Peyer's patch (tissue), 4 donors: Measurements from ENCODE around the gene PHACTR3. TPM values are rescaled to one million over a fixed set of nuclear protein-coding genes. Genes with fewer than 3 reads are reported as not detected.

ENCODE experiments used
- DNase-seq, 3 donors: peaks; one replicate each; pipeline ENCODE4 v3.0.0-alpha.2; 2017 to 2019
- H3K27ac ChIP-seq, 4 donors: fragments of 200-600 bp; sonication (generic); one replicate each; pipeline ENCODE4 v1.5.1; 2016 to 2019
- H3K27me3 ChIP-seq, 2 donors: fragments of 200-600 bp; sonication (generic); one replicate each; pipeline ENCODE4 v1.5.1; 2019
- H3K36me3 ChIP-seq, 3 donors: fragments of 200-600 bp; sonication (generic); one replicate each; pipeline ENCODE4 v1.5.1; 2016 to 2019
- H3K4me1 ChIP-seq, 4 donors: fragments of 200-600 bp; sonication (generic); one replicate each; pipeline ENCODE4 v1.5.1; 2016 to 2019
- H3K4me3 ChIP-seq, 4 donors: fragments of 200-600 bp; sonication (generic); 1 replicate in 3 of 4; 2 replicates in 1 of 4; pipeline ENCODE4 v1.5.1; 2016 to 2019; ENCODE audit warnings: mild to moderate bottlenecking in 1 of 4
- H3K9me3 ChIP-seq, 4 donors: fragments of 200-600 bp; sonication (generic); one replicate each; pipeline ENCODE4 v1.5.1; 2016 to 2019; ENCODE audit warnings: mild to moderate bottlenecking in 1 of 4
- POLR2A ChIP-seq, 2 donors: fragments of 450-650 bp; IDR thresholded peaks; one replicate each; pipeline ENCODE4 v1.5.1; 2017; ENCODE audit warnings: antibody characterized with exemption in 2 of 2, mild to moderate bottlenecking in 2 of 2, moderate library complexity in 2 of 2
- total RNA-seq, 4 donors: library from RNA; depleted of rRNA; stranded (reverse); fragments of >200 nt; gene quantifications; one replicate each; pipeline ENCODE4 v1.1.0, GENCODE V29; 2016
- TF ChIP-seq, protein P1 (sequence below), 6 experiments: fragments of 450-650 bp in 4 of 6; fragments of 200-600 bp in 2 of 6; sonication (generic) in 1 of 6; IDR thresholded peaks; one replicate each; pipeline ENCODE4 v1.5.1; 2017 to 2019; ENCODE audit warnings: antibody characterized with exemption in 6 of 6, mild to moderate bottlenecking in 3 of 6, moderate library complexity in 1 of 6

The PHACTR3 gene
- total RNA-seq, 4 donors from 2014 or later = 14.9 to 31.5 (median 22.9) TPM

DNA sequence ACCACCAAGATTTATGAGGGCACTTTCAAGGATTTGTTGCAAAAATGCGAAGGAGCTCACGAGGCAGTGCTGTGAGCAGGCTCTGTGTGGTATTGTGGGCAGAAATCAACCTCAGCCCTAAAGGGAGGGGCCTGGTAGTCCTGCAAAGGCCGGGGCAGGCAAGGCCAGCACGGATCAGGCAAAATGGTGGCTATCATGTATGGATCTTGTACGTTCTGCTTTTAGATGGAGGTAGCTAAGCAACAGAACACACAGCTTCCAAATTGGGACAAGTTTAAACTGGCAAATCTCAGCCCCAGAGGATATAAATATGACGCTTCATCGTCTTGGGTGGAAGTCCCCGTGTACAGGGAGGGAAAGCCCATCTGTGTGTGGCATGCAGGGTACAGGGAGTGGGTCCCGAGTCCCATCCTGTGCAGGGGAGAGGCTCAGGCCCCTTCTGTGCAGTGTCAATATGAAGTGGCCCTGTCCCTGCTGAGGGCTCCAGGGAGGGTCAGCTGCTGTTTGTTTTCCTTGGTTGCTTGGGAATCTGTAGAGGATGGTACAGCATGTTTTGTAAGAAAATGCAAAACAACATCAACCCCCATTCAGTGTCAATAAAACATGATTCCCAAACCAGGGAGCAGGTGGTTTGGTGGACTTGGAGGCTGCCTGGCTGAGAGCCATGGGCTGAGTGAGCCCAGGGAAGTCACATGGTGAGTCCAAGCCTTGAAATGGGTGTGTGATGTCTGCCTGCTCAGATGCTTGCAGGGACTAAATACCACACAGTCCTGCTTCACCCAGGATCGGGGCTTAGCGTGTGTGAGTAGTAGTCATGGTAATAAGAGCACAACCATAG is 216.1 kb downstream of the PHACTR3 start:
- H3K4me3 ChIP-seq = no peak overlapping the region
- DNase-seq = peak; percentile 13 to 74 (median 68)
- peaks cover 0 to 28% (median 4%) of the 10 kb centered on the region in 4 donors for H3K4me1 ChIP-seq
- no peaks in the 10 kb centered on the region for H3K9me3 ChIP-seq
- no peaks in the 10 kb centered on the region for H3K36me3 ChIP-seq
- H3K27me3 ChIP-seq = no peaks in the 10 kb centered on the region
- no peak for TF ChIP-seq POLR2A (IDR thresholded peaks at IDR 0.05)
- TF ChIP-seq, protein P1, sequence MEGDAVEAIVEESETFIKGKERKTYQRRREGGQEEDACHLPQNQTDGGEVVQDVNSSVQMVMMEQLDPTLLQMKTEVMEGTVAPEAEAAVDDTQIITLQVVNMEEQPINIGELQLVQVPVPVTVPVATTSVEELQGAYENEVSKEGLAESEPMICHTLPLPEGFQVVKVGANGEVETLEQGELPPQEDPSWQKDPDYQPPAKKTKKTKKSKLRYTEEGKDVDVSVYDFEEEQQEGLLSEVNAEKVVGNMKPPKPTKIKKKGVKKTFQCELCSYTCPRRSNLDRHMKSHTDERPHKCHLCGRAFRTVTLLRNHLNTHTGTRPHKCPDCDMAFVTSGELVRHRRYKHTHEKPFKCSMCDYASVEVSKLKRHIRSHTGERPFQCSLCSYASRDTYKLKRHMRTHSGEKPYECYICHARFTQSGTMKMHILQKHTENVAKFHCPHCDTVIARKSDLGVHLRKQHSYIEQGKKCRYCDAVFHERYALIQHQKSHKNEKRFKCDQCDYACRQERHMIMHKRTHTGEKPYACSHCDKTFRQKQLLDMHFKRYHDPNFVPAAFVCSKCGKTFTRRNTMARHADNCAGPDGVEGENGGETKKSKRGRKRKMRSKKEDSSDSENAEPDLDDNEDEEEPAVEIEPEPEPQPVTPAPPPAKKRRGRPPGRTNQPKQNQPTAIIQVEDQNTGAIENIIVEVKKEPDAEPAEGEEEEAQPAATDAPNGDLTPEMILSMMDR (IDR thresholded peaks at IDR 0.05) = no peak
- H3K27ac ChIP-seq = peak overlapping the region in 1 of 4 donors; percentile 25

DNA sequence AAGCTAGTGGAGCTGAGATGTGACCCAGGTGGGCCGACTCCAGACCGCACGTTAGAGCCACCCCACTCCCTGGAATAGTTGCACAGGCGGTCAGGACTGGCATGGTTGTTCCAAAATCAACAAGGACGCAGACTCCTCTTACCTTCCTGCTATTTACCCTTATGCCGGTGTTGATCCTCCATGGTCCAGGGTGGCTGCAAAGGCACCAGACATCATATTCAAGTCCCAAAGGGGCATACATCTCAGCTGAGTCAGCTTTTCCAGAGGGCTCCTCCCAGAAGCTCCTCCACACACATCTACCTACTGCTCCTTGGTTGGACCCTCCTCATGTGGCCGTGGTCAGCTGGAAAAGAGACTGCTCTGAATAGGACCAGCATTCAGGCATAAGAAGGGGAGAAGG is 216.9 kb downstream of the PHACTR3 start:
- TF ChIP-seq, protein P1 (IDR thresholded peaks at IDR 0.05) = no peak
- TF ChIP-seq POLR2A (IDR thresholded peaks at IDR 0.05) = no peak

DNA sequence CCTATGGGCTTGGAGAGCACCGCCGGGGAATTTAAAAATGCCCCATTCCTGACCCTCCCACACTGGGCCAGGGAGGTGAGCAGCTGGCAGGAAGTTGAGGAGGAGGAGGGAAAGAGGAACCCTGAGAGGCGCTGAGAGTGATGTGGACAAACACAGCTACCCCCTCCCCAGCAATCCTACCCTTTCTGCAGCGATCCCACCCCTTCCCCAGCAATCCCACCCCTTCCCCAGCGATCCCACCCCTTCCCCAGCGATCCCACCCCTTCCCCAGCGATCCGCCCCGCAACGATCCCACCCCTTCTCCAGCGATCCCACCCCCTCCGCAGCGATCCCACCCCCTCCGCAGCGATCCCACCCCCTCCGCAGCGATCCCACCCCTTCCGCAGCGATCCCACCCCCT is 217.4 kb downstream of the PHACTR3 start:
- Histone ChIP-seq H3K9me3 (no peaks in the 10 kb centered on the region), H3K27ac (no peak overlapping the region), H3K27me3 (no peaks in the 10 kb centered on the region), H3K4me3 (no peak overlapping the region), H3K36me3 (no peaks in the 10 kb centered on the region), H3K4me1 (peaks cover 0 to 35% (median 6%) of the 10 kb centered on the region in 4 donors)
- no peak for DNase-seq
- TF ChIP-seq, protein P1 (IDR thresholded peaks at IDR 0.05) = no peak
- TF ChIP-seq POLR2A (IDR thresholded peaks at IDR 0.05) = no peak

More for the DNA sequence above, 216.9 kb downstream of the PHACTR3 start:
- H3K9me3 ChIP-seq = no peaks in the 10 kb centered on the region
- H3K27ac ChIP-seq = no peak overlapping the region
- DNase-seq = no peak
- no peaks in the 10 kb centered on the region for H3K27me3 ChIP-seq
- H3K36me3 ChIP-seq = no peaks in the 10 kb centered on the region
- H3K4me1 ChIP-seq = peaks cover 0 to 34% (median 6%) of the 10 kb centered on the region in 4 donors
- no peak overlapping the region for H3K4me3 ChIP-seq

DNA sequence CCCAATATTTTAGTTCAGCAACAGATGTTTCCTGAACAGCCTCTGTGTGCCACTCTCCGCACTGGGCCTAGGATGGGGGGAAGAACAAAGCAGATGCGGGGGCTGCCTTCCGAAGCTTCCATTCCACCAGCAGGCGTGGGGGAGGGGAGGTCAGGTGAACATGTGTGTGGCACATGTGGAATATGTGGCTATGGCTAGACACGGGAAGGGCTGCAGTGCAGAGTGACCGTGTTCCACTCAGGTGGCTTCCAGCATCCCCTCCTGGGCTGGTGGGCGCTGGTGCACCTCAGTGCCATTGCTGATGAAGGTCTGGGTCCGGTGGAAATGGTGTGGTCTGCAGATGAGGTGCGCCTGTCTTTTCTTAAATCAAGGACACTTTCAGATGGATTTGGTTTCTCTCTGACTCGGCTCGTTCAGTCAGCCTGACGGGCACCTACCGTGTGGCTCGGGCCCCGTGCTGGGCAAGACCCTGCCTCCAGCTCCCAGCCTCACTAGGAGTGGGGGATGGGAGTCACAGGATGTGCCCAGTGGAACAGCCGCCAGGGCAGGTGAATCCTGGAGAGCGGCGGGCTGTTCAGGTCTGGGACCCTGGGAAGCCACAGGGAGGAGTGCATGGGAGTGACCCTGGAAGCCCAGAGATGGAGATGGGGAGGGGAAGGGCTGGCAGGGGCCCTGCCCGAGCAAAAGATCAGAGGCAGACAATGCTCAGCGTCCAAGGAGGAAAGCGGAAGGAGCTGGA is 218.1 kb downstream of the PHACTR3 start:
- DNase-seq = peak in 1 of 3 donors; percentile 40
- Histone ChIP-seq H3K9me3 (no peaks in the 10 kb centered on the region), H3K27me3 (no peaks in the 10 kb centered on the region), H3K36me3 (no peaks in the 10 kb centered on the region), H3K4me1 (peaks cover 0 to 42% (median 9%) of the 10 kb centered on the region in 4 donors), H3K27ac (no peak overlapping the region), H3K4me3 (no peak overlapping the region)
- TF ChIP-seq, protein P1 (IDR thresholded peaks at IDR 0.05) = no peak
- TF ChIP-seq POLR2A (IDR thresholded peaks at IDR 0.05) = no peak

DNA sequence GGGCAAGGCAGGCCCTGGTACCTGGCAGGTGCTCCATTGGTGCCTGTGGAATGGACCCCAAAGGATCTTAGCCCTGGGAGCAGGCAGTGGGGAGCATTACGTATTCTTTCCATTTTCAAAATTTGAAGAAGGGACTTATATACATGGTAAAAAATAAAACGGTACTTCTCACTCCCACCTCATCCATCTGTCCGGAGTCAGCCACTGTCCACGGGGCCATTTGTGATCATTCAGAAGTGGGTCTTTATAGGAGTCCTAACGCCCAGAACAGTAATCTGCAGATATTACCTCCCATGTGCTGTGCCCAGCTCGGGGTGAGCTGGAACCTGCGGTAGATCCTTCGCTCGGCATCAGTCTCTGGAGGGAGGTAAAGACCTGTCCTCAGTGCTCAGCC is 218.7 kb downstream of the PHACTR3 start:
- no peak for DNase-seq
- Histone ChIP-seq H3K4me3 (no peak overlapping the region), H3K9me3 (no peaks in the 10 kb centered on the region), H3K27ac (no peak overlapping the region), H3K27me3 (no peaks in the 10 kb centered on the region), H3K4me1 (peaks cover 0 to 47% (median 14%) of the 10 kb centered on the region in 4 donors), H3K36me3 (no peaks in the 10 kb centered on the region)
- TF ChIP-seq, protein P1 (IDR thresholded peaks at IDR 0.05) = no peak
- TF ChIP-seq POLR2A (IDR thresholded peaks at IDR 0.05) = no peak
